ACC112 (cell line): ENCODE measurements around the gene CDH4.

Source experiments
- H2AFZ ChIP-seq: fragments of 200-600 bp; sonication (generic); one replicate; pipeline ENCODE4 v1.6.0; 2017; ENCODE audit warnings: antibody characterized with exemption, low read length; ENCODE audit not compliant: unreplicated experiment
- H3K27ac ChIP-seq: fragments of 200-600 bp; sonication (generic); 2 replicates; pipeline ENCODE4 v1.5.1; 2014; ENCODE audit warnings: low read depth, mild to moderate bottlenecking, antibody characterized with exemption, low read length, moderate library complexity
- H3K27me3 ChIP-seq: fragments of 200-600 bp; sonication (generic); 2 replicates; pipeline ENCODE4 v1.6.1; 2014; ENCODE audit warnings: mild to moderate bottlenecking, antibody characterized with exemption, low read length, moderate library complexity, mixed read lengths; ENCODE audit not compliant: insufficient read depth
- H3K36me3 ChIP-seq: fragments of 200-600 bp; sonication (generic); 2 replicates; pipeline ENCODE4 v1.6.1; 2016; ENCODE audit warnings: mild to moderate bottlenecking, antibody characterized with exemption, low read length, moderate library complexity, mixed read lengths; ENCODE audit not compliant: insufficient read depth
- H3K4me1 ChIP-seq: fragments of 200-600 bp; sonication (generic); one replicate; pipeline ENCODE4 v1.6.1; 2016; ENCODE audit warnings: low read length, mixed read lengths; ENCODE audit not compliant: insufficient read depth, unreplicated experiment, control insufficient read depth
- H3K4me3 ChIP-seq: fragments of 200-600 bp; sonication (generic); 2 replicates; pipeline ENCODE4 v1.5.1; 2014; ENCODE audit warnings: mild to moderate bottlenecking, low read depth, low read length
- H3K79me2 ChIP-seq: fragments of 200-600 bp; sonication (generic); one replicate; pipeline ENCODE4 v1.6.0; 2016; ENCODE audit warnings: low read length; ENCODE audit not compliant: control insufficient read depth, unreplicated experiment, insufficient read depth

CDH4 gene

DNA sequence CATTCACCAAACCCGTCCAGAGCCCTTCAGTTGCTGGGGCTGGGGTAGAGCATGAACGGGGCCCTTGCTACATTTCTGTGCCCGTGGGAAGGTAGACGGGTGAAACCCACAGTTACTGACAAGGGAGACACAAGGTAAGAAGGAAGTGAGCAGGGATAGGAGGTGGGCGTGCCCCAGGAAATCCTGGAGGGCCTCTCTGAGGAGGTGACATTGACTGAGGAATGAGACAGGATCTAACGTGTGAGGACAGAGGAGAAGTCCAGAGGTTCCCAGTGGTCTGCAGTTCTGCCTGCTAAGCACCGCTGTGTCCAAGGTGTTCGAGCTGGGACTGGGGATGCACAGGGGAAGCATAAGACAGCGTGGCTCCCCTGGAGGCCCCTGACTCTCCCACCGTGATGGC is 378.8 kb downstream of the CDH4 start:
- H2AFZ ChIP-seq, result no peak overlapping the region
- H3K4me3 ChIP-seq, result no peak overlapping the region
- no peak overlapping the region for H3K27ac ChIP-seq
- no peaks in the 10 kb centered on the region for H3K4me1 ChIP-seq
- no peaks in the 10 kb centered on the region for H3K36me3 ChIP-seq
- no peaks in the 10 kb centered on the region; the same call in 1 of the 2 replicates for H3K27me3 ChIP-seq
- H3K79me2 ChIP-seq, result no peaks in the 10 kb centered on the region

DNA sequence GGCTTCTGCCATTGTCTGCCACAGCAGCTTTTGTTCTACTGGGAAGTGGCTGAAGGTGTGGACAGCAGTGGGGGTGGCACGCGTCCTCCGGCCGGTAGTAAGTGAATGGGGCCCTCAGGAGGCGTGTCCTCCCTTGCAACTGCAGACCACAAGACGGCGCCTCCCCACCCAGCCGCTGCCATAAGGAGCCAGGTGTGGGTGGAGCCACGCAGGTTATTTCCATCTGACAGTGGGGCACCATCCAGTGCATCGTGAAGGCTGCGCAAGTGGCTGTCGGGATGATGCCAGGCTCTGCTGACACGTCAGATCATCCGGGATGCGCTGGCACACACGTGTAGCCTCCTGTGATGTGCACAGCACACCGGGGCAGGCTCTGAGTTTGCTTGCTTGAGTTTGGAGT is 379.7 kb downstream of the CDH4 start:
- H2AFZ ChIP-seq, result no peak overlapping the region
- H3K27me3 ChIP-seq, result no peaks in the 10 kb centered on the region; the same call in 1 of the 2 replicates
- no peaks in the 10 kb centered on the region for H3K4me1 ChIP-seq
- H3K36me3 ChIP-seq, result no peaks in the 10 kb centered on the region
- no peak overlapping the region for H3K4me3 ChIP-seq
- H3K79me2 ChIP-seq, result no peaks in the 10 kb centered on the region
- H3K27ac ChIP-seq, result no peak overlapping the region

DNA sequence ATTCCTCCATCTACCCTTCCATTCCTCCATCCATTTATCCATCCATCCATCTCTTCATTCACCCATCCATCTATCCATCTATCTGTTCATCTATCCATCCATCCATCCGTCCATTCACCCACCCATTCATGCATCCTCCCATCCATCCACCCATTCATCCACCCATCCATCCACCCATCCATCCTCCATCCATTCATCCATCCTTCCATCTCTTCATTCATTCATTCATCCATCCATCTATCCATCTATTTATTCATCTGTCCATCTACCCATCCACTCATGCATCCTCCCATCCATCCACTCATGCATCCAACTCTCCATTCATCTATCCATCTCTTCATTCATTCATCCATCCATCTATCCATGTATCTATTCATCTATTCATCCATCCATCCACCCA is 380.9 kb downstream of the CDH4 start:
- Histone ChIP-seq H3K4me3 (no peak overlapping the region), H3K4me1 (no peaks in the 10 kb centered on the region), H3K79me2 (no peaks in the 10 kb centered on the region), H3K27ac (no peak overlapping the region), H3K27me3 (no peaks in the 10 kb centered on the region; the same call in 1 of the 2 replicates), H2AFZ (no peak overlapping the region), H3K36me3 (no peaks in the 10 kb centered on the region)

DNA sequence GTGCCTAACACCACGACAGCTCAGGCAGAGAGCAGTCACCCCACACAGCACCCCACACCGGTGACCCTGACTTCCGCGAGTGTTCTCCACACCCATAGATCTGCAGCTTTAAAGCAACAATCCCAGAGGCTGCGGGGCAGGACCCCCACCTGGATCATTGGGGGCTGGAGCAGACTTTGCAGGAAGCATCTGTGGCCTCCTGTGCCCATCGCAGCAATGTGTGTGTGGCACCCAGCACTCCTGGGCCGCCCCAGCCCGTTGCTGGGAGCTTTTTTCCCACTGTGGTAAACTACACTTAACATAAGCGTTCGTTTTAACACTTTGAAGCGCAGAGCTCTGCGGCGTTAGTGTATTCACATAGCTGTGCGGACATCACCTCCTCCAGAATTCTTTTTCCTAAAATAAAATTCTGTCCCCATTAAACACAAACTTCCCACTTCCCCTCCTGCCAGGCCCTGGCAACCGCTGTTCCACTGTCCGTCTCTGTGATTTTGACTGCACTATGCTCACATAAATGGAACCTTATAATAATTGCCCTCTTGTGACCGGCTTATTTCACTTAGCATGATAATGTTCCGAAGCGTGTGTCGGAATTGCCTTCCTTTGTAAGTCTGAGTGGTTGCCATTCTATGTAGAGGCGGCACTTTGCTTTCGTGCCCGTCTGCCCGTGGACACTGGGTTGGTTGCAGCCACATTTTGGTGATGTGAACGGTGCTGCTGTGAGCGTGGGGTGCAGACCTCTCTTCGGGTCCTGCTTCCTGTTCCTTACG is 382.5 kb downstream of the CDH4 start:
- H3K4me1 ChIP-seq, result peaks cover 8% of the 10 kb centered on the region
- H3K79me2 ChIP-seq, result no peaks in the 10 kb centered on the region
- no peak overlapping the region for H3K4me3 ChIP-seq
- no peaks in the 10 kb centered on the region for H3K36me3 ChIP-seq
- no peaks in the 10 kb centered on the region; the same call in 1 of the 2 replicates for H3K27me3 ChIP-seq
- no peak overlapping the region for H2AFZ ChIP-seq
- H3K27ac ChIP-seq, result no peak overlapping the region

DNA sequence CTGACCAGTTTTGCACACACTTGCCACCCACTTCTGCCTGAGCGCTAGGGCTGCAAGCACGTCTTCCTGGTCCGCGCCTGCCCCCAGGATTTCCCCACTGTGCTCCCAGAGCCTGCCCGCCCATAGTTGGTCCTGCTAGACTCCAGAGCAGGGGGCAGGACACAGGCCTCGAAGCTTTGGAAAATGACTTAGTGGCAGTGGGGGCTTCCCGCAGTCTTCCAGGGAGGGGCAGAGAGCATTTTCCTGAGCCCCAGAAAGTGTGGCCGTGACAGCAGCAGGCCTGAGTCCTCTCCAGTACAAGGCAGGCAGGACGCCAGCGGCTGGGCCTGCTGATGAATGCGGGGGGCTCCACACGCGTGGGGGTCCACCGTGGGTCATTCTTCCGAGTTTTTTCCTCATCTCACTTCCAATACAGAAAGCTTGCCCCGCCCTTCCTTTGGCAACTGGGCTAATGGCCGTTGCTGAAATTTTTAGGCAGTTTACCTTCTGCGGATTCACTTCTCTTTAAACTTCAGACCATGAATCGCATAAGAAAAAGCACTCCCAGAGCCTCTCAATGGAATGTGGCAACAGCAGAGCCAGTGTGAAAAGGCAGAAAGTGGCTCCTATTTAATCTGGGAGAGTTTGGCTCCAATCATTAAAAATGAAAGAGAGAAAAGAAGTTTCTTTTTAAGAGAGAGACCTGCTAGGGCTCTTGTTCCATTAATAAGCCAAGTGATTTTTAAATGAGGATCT is 383.8 kb downstream of the CDH4 start:
- Histone ChIP-seq H3K36me3 (no peaks in the 10 kb centered on the region), H3K27ac (no peak overlapping the region)

DNA sequence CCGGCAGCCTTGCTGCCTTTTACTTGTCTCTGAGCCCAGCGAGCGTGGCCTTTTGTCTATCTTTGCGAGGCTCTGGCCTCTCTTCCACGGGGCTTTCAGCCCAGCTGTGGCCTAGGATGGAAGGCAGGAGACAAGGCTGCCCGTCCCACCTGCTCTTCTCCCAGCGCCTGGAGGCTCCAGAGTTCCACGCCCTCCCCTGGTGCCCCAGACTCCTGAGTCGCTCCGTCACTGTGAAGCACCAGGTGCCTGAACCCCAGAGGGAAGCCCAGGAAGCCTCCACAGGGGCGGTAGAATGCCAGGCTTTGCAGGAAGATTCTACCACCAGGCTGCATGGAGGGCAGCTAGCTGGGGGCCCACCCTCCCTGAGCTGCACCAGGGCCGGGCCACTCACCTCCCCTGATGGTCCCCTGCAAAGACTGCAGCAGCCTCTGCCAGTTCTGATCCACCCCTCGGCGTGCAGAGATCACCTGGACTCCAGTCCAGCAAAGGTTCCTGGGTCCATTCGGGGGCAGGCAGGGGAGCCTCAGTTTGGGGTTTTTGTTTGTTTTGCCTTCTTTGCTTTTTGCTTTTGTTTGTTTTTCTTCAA is 384.6 kb downstream of the CDH4 start:
- H3K27me3 ChIP-seq, result no peaks in the 10 kb centered on the region; the same call in 1 of the 2 replicates

More for the DNA sequence above, 383.8 kb downstream of the CDH4 start:
- Histone ChIP-seq H3K4me3 (no peak overlapping the region), H3K79me2 (no peaks in the 10 kb centered on the region), H2AFZ (no peak overlapping the region), H3K4me1 (peaks cover 12% of the 10 kb centered on the region), H3K27me3 (no peaks in the 10 kb centered on the region; the same call in 1 of the 2 replicates)

DNA sequence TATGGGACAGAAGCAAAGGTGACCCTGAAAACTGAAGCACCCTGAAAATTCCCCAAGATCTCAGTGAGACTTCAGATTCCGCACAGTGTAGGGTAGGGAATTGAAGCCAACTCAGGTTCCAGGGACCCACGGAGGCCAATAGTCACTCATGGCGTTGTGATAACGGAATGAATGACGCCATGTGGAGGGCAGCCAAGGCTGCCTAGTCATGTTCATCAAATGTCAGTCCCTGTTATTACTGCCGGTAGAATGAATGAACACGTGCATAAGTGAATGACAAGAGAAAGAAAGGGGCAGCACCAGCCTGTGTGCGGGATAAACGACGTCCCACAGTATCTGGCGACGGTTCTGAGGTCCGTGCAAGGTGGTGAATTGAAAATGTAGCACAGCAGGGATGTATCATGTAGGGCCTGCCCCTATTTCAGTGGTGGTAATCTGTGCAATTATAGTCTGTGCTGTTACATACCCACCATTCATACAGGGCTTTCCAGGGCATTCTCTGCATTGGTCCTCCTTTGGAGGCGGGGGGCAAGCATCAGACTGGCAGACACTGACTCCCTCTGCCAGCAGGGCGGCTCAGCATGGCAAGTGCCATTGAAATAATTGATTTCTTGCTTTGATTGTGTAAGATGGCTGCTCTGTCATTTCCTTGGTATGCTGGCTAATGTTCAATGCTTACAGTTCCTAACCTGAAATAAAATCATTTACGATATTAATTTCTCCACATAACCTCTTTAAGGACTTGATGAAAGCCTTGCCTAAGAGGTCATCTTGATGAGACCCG is 386.9 kb downstream of the CDH4 start:
- Histone ChIP-seq H3K4me1 (peaks cover 12% of the 10 kb centered on the region), H3K4me3 (no peak overlapping the region), H3K27me3 (no peaks in the 10 kb centered on the region), H3K79me2 (no peaks in the 10 kb centered on the region), H3K27ac (no peak overlapping the region), H3K36me3 (no peaks in the 10 kb centered on the region), H2AFZ (no peak overlapping the region)

More for the DNA sequence above, 384.6 kb downstream of the CDH4 start:
- peaks cover 12% of the 10 kb centered on the region for H3K4me1 ChIP-seq
- no peak overlapping the region for H3K4me3 ChIP-seq
- H3K79me2 ChIP-seq, result no peaks in the 10 kb centered on the region
- no peak overlapping the region for H3K27ac ChIP-seq
- H2AFZ ChIP-seq, result no peak overlapping the region
- no peaks in the 10 kb centered on the region for H3K36me3 ChIP-seq

DNA sequence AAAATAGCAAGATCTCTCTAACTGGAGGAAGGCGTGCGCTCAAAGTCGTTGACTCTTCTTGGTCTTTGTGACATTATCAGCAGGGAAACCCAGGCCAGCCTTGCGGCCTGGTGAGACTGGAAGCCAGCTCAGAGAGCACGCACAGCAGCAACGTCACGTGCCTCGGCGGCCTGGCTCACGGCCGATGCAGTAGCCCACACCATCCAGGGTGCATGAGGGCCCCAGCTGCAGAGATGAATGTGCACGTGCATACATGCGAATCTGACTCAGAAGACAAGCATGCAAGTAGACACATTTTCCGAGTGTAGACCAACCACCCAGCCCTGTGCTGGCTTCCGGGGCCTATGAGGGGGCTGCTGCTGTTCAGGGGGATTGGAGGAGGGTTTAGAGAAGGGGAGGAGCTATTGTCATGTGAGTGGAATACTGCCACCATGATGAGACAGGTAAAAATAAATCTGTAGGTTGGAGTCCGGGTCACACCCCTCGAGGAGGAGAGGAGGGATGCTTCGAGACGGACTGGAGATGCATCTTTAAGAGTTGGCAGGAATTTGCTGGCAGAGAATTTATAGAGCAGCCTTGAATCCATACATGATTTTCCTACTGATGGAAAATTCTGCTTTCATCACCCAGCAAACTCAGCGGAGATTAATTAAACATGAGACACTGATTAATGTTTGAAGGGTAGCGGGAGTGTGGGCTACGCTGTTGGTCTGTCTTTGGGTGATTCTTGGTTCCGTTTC is 388.2 kb downstream of the CDH4 start:
- peaks cover 12% of the 10 kb centered on the region for H3K4me1 ChIP-seq
- no peaks in the 10 kb centered on the region for H3K27me3 ChIP-seq
- no peaks in the 10 kb centered on the region for H3K36me3 ChIP-seq
- H3K4me3 ChIP-seq, result no peak overlapping the region
- H3K79me2 ChIP-seq, result no peaks in the 10 kb centered on the region
- H3K27ac ChIP-seq, result no peak overlapping the region
- no peak overlapping the region for H2AFZ ChIP-seq

DNA sequence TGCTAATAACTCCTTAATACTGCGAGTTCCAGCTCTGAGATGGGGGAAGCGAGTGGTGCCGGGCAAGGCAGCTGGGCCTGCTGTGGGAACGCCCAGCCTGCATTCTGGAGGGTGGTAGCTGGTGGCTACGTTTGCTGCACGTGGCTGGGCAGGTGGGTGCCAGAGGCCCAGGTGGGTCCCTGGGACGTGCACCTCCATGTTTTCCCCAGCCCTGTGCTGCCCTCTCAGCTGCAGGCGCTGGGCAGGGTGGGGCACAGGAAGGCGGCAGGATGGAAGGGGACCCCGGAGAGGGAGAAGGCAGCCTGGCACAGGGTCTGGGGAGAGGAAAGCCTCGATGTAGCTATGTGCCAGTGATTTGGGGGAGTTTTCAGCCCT is 388.8 kb downstream of the CDH4 start:
- Histone ChIP-seq H3K27ac (no peak overlapping the region), H3K27me3 (no peaks in the 10 kb centered on the region), H3K36me3 (no peaks in the 10 kb centered on the region), H3K4me3 (no peak overlapping the region), H2AFZ (no peak overlapping the region), H3K4me1 (peaks cover 12% of the 10 kb centered on the region), H3K79me2 (no peaks in the 10 kb centered on the region)
